ENCODE results near the gene NLGN1. TPM values are rescaled to one million over a fixed set of nuclear protein-coding genes. Genes with fewer than 3 reads are reported as not detected.

The NLGN1 gene
- total RNA-seq, 1 experiment from 2014 or later = 5.2 TPM

GRCh38 chr3:174132421-174133042, 735.0 kb downstream of the NLGN1 start:
- no peaks in the 10 kb centered on the region for H3K27me3 Mint-ChIP-seq (ENCODE audit: low read depth)
- peaks cover 0 to 4% of the 10 kb centered on the region in 2 experiments; a peak in 1 of 4 replicates for H3K4me1 Mint-ChIP-seq
- Histone ChIP-seq H4K91ac (ENCODE audit: insufficient read length, low read depth, low read length) (no peak overlapping the region), H2BK12ac (ENCODE audit: insufficient read length, low read depth, low read length) (no peak overlapping the region), H3K4me2 (ENCODE audit: insufficient read depth, insufficient read length, low read length) (no peak overlapping the region), H2BK120ac (ENCODE audit: low read depth, low read length, poor library complexity, severe bottlenecking) (no peak overlapping the region), H4K5ac (ENCODE audit: insufficient read length, low read depth, low read length) (no peak overlapping the region), H3K79me1 (ENCODE audit: insufficient read depth, low read depth, low read length, poor library complexity, severe bottlenecking) (no peaks in the 10 kb centered on the region), H3T11ph (ENCODE audit: low read length) (no peak overlapping the region), H3K4me1 (ENCODE audit: insufficient read depth, low read length) (peaks cover 3% of the 10 kb centered on the region; the same call in 1 of the 2 replicates), H3K9ac (ENCODE audit: extremely low read depth, insufficient read length, low read length) (no peak overlapping the region), H3K27me3 (ENCODE audit: insufficient read depth, low read length) (no peaks in the 10 kb centered on the region), H4K20me1 (ENCODE audit: control insufficient read depth, insufficient read depth, insufficient read length) (no peaks in the 10 kb centered on the region), H3K27ac (ENCODE audit: insufficient read length, low read depth, low read length) (no peak overlapping the region), H2BK15ac (ENCODE audit: low read depth, low read length) (no peak overlapping the region), H3K14ac (ENCODE audit: insufficient read depth, low read length) (no peak overlapping the region), H3K9me3 (ENCODE audit: control insufficient read depth, low read depth, low read length) (no peaks in the 10 kb centered on the region), H3K18ac (ENCODE audit: insufficient read length, low read depth, low read length) (no peak overlapping the region), H3K56ac (ENCODE audit: insufficient read length, low read depth, low read length) (no peak overlapping the region), H3K4ac (ENCODE audit: low read depth, low read length) (no peak overlapping the region), H3K23ac (ENCODE audit: insufficient read length, low read depth, low read length) (no peak overlapping the region), H2AFZ (ENCODE audit: low read length) (no peak overlapping the region), H4K8ac (replicated peaks; ENCODE audit: insufficient read length, low read depth, low read length) (no peak overlapping the region), H2AK5ac (ENCODE audit: insufficient read length, low read length) (no peak overlapping the region), H3K23me2 (ENCODE audit: insufficient read length, low read depth, low read length, poor library complexity, severe bottlenecking) (no peaks in the 10 kb centered on the region), H3K79me2 (ENCODE audit: insufficient read depth, low read length) (no peaks in the 10 kb centered on the region), H2BK5ac (ENCODE audit: insufficient read length, low read length) (no peak overlapping the region), H2BK20ac (ENCODE audit: low read depth, low read length, poor library complexity, severe bottlenecking) (no peak overlapping the region)
- TF ChIP-seq, protein P1, sequence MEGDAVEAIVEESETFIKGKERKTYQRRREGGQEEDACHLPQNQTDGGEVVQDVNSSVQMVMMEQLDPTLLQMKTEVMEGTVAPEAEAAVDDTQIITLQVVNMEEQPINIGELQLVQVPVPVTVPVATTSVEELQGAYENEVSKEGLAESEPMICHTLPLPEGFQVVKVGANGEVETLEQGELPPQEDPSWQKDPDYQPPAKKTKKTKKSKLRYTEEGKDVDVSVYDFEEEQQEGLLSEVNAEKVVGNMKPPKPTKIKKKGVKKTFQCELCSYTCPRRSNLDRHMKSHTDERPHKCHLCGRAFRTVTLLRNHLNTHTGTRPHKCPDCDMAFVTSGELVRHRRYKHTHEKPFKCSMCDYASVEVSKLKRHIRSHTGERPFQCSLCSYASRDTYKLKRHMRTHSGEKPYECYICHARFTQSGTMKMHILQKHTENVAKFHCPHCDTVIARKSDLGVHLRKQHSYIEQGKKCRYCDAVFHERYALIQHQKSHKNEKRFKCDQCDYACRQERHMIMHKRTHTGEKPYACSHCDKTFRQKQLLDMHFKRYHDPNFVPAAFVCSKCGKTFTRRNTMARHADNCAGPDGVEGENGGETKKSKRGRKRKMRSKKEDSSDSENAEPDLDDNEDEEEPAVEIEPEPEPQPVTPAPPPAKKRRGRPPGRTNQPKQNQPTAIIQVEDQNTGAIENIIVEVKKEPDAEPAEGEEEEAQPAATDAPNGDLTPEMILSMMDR (conservative IDR thresholded peaks at IDR 0.05) = no peak
- H3K9me3 Mint-ChIP-seq = no peaks in the 10 kb centered on the region
- DNase-seq = no peak
- H3K4me3 Mint-ChIP-seq = no peak overlapping the region
- no CpG with 5 or more reads among the region's 5 CpGs for WGBS (ENCODE audit: extremely low coverage, insufficient read length, low lambda C conversion rate)
- no peak overlapping the region for H3K27ac Mint-ChIP-seq
- no peaks in the 10 kb centered on the region; a peak in 2 of 7 replicates for H3K36me3 Mint-ChIP-seq (ENCODE audit: insufficient read depth in 1 of 3, low read depth in 3 of 3)

All from H9 (cell line).